Measurements from ENCODE around the gene AGBL1.

- TF ChIP-seq, protein P1, sequence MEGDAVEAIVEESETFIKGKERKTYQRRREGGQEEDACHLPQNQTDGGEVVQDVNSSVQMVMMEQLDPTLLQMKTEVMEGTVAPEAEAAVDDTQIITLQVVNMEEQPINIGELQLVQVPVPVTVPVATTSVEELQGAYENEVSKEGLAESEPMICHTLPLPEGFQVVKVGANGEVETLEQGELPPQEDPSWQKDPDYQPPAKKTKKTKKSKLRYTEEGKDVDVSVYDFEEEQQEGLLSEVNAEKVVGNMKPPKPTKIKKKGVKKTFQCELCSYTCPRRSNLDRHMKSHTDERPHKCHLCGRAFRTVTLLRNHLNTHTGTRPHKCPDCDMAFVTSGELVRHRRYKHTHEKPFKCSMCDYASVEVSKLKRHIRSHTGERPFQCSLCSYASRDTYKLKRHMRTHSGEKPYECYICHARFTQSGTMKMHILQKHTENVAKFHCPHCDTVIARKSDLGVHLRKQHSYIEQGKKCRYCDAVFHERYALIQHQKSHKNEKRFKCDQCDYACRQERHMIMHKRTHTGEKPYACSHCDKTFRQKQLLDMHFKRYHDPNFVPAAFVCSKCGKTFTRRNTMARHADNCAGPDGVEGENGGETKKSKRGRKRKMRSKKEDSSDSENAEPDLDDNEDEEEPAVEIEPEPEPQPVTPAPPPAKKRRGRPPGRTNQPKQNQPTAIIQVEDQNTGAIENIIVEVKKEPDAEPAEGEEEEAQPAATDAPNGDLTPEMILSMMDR (IDR thresholded peaks at IDR 0.05): no peak
- no peak for TF ChIP-seq POLR2A (IDR thresholded peaks at IDR 0.05)
- no peak for TF ChIP-seq EP300 (IDR thresholded peaks at IDR 0.05)
Measured at GRCh38 chr15:86247249-86247955, 167.7 kb downstream of the AGBL1 start.
